Gastrocnemius medialis (tissue), 4 donors: Measurements from ENCODE around the gene FBLN2.

Experiments
- POLR2A ChIP-seq, 2 donors: fragments of 450-650 bp; IDR thresholded peaks; one replicate each; pipeline ENCODE4 v1.6.1; 2017; ENCODE audit warnings: antibody characterized with exemption in 2 of 2, mild to moderate bottlenecking in 2 of 2, moderate library complexity in 2 of 2
- TF ChIP-seq, protein P1 (sequence below), 5 experiments: fragments of 450-650 bp in 3 of 5; fragments of 200-600 bp in 2 of 5; sonication (generic) in 2 of 5; IDR thresholded peaks in 4 of 5; conservative IDR thresholded peaks in 1 of 5; 1 replicate in 4 of 5; 2 replicates in 1 of 5; pipeline ENCODE4 v1.5.1; 2016 to 2019; ENCODE audit warnings: antibody characterized with exemption in 5 of 5, mild to moderate bottlenecking in 3 of 5, moderate library complexity in 3 of 5

- TF ChIP-seq, protein P1, sequence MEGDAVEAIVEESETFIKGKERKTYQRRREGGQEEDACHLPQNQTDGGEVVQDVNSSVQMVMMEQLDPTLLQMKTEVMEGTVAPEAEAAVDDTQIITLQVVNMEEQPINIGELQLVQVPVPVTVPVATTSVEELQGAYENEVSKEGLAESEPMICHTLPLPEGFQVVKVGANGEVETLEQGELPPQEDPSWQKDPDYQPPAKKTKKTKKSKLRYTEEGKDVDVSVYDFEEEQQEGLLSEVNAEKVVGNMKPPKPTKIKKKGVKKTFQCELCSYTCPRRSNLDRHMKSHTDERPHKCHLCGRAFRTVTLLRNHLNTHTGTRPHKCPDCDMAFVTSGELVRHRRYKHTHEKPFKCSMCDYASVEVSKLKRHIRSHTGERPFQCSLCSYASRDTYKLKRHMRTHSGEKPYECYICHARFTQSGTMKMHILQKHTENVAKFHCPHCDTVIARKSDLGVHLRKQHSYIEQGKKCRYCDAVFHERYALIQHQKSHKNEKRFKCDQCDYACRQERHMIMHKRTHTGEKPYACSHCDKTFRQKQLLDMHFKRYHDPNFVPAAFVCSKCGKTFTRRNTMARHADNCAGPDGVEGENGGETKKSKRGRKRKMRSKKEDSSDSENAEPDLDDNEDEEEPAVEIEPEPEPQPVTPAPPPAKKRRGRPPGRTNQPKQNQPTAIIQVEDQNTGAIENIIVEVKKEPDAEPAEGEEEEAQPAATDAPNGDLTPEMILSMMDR (IDR thresholded peaks at IDR 0.05 in 4 of 5, conservative IDR thresholded peaks at IDR 0.05 in 1 of 5): no peak
- TF ChIP-seq POLR2A (IDR thresholded peaks at IDR 0.05): no peak
Observed at GRCh38 chr3:13588993-13589392, 40.1 kb downstream of the FBLN2 start.
